Measurements from ENCODE around the gene DOC2A.

DNA sequence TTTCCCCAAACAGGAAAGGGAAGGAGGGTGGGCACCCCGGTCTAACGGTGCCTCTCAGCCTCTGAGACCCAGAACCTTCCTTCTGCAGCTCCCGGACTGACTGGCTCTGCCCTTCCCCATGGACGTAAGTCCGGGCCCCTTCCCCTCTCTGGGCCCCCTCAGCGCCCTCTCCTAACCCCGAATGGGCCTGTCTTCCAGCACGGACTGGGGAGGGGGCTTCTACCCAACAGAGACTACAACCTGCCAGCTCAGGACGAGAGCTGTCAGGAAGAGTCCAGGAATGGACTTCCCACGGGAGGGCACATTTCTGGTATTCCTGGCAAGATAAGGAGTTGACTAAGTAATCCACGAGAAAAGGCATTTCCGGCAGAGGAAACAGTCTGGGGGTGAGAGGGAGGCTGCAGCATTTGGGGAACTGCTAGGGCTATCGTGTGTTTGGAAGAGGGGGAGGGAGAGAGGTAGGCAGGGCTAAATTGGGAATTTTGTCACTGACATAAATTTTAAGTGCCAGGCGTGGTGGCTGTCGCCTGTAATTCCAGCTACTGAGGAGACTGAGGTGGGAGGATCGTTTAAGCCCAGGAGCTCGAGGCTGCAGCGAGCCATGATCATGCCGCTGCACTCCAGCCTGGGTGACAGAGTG, 42.7 kb upstream of the DOC2A start:
- TF ChIP-seq POLR2A (IDR thresholded peaks at IDR 0.05; ENCODE audit: low read length) (no peak), GATA1 (IDR thresholded peaks at IDR 0.05; ENCODE audit: low read depth, low read length) (no peak)
